SK-N-DZ (cell line): ENCODE measurements around the gene SNAPC1.
"Not testable (repeated sequence)": the region's sequence is repeated elsewhere in the genome, so short reads cannot be mapped to it uniquely, and the experiment has no call there.

Experiments used
- DNase-seq: peaks from one replicate; pipeline ENCODE4 v3.0.0-alpha.2; 2015; ENCODE audit warnings: low spot score

SNAPC1 gene

GRCh38 chr14:61749264-61749663, 13.0 kb upstream of the SNAPC1 start:
- DNase-seq, result no peak

DNA sequence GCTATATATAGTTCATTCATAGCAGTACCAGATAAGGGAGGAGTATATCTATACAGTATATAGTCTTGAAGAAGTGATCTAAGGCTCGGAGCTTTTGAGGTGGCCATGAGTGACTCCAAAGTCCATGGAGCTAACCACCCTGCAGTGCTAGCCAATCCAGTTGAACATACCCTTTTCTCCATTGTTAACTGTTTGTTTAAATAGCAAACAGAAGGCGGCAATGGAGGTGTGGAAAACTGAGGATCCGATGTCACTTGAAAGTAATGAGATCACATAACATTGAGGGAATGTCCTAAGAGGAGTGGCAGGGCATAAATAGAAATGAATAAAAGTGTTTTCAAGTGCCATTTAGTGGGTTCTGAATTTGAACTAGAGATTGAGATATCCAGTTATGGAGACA, 12.4 kb upstream of the SNAPC1 start:
- DNase-seq, result no peak

DNA sequence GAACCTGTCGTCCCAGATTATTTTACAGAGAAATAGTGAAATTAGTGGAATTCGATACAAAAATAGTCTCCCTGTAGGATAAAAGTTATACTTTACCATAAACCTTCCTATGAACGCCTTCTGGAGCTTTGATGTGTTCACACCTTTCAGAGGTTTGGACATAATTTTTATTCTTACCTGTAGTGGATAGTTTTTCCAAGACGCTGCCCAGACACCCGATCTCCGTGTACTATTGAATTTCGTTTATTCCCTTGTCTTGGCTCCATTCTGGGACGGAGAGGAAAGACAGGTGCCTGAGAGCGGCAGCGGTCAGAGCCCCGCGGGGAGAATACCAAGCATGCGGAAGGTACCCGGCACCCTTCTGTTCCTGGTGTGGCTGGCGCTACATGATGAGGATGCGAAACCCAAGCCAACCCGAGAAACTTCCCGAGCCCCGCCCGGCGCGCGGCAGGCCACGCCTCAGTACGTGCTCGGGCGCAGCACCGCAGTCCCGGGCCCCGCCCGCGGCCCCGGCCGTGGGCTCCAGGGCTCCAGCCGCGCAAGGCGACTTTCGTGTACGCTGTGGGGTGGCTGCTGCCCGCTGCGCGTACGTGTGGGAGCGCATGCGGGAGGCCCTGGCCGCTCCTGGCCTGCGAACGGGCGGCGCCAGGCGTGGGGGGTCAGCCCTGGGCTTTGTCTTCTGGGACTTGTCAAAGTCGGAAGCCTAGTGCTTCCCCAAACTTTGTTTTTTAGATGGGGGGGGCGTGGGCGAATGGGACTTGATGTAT, 11.3 kb upstream of the SNAPC1 start:
- DNase-seq, result no peak

GRCh38 chr14:61751475-61751989, 10.7 kb upstream of the SNAPC1 start:
- no peak for DNase-seq

DNA sequence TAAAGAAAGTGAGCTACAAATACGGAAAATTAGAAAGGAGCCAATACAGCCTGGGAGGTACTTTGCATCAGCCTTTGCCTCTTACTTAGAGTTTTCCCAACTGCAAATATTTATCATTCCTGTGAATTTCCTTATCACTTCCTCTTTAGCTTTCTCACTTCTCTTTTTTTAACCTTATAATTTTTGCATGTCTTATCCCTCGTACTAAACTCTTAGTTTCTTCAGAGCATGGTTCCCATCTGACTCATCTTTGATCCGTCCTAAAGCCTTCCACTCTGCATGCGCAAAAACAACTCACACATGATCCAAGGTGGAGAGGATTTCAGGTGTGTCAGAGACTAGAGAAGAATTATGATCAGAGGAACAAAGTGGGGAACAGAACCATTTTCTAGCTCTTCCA, 9.6 kb upstream of the SNAPC1 start:
- no peak for DNase-seq

- DNase-seq, result no peak
Measured at GRCh38 chr14:61753631-61754030, 8.6 kb upstream of the SNAPC1 start.

DNA sequence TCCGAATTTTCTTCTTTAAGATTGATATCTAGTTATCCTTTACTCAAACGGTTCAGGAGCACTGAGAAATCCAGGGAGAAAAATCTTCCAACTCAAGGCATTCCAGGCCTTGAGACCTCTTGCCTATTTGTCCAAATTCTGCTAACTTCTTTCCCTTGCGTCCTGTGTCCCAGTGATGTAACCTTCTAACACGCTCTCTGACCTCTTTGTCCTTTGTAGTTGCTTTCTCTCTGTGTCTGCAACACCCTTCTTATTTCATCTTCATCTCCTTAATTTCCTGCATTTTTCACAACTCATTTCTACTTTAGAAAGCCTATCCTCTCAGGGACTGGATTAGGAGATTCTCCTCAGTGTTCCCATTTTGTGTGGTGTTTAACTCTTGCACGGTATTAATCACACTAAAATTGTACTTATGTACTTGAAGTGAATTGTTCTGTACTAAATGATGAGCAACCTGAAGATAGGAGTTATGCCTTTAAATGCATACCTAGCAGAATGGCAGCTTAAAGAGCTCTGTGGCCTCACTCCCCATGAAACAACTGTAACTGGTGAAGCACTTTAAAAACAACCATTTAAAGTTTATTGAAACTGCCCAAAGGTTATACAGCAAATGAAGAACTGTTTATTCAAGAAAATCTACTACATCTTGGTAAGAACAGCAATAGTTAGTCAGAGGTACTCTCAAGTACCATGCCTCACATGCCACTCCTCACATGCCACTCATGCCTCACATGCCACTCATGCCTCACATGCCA, 7.4 kb upstream of the SNAPC1 start:
- DNase-seq, result no peak

DNA sequence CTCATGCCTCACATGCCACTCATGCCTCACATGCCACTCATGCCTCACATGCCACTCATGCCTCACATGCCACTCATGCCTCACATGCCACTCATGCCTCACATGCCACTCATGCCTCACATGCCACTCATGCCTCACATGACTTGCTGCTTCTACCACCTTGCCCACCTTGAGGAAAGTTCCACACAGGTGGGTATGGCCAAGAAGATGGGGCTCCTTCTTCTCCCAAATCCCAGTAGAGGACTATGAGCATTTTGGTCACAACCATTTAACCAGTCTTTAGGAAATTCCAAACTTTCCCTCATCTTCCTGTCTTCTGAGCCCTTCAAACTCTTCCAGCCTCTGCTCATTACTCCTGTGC, 6.9 kb upstream of the SNAPC1 start:
- not testable (repeated sequence) for DNase-seq

- no peak for DNase-seq
Measured at GRCh38 chr14:61756135-61756534, 6.1 kb upstream of the SNAPC1 start.

- no peak for DNase-seq
Measured at GRCh38 chr14:61759878-61760277, 2.3 kb upstream of the SNAPC1 start.

DNA sequence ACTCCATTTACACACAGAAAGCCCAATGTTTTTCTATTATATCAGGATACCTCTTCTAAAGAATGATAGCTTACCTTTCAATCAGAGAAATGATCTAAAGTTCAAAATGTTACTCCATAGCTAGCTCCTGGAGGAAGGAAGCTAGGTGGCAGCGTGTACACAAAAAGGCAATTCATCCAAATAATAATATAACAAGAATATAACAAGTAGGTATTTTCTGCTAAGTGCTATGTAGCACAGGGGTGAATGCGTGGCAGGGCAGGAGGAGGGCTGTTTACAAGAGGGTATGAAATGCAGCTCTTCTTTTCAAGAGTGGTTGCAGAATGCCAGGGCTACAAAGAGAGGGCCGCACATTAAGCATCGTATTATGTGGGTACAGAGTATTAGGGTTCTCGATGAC, 663 bp upstream of the SNAPC1 start:
- no peak for DNase-seq

GRCh38 chr14:61764342-61765122, 2.3 kb downstream of the SNAPC1 start:
- DNase-seq, result no peak

GRCh38 chr14:61765225-61765943, 3.2 kb downstream of the SNAPC1 start:
- DNase-seq, result no peak

GRCh38 chr14:61766151-61766550, 3.9 kb downstream of the SNAPC1 start:
- no peak for DNase-seq

DNA sequence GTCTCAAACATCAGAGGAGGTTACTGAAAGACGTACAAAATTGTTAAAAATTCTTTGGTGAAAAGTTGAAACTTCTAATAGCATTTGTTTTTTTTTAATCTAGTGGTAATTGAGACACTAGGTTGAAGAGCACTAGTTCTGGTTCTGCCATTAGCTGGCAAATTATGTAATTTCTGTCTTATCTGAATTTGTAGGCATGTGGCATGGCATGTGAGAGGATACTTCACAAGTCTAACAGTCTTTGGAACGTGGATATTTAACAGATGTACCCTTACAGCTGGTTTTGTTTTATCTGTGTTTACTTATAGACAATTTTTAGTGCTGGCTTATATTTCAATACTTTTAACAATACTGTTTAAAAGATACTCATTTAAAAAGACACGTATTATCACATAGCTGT, 6.0 kb downstream of the SNAPC1 start:
- no peak for DNase-seq

- DNase-seq, result no peak
Measured at GRCh38 chr14:61769893-61770292, 7.7 kb downstream of the SNAPC1 start.

- DNase-seq, result no peak
Measured at GRCh38 chr14:61774861-61775260, 12.6 kb downstream of the SNAPC1 start.

- DNase-seq, result no peak
Measured at GRCh38 chr14:61780125-61780524, 17.9 kb downstream of the SNAPC1 start.

GRCh38 chr14:61797309-61797708, 35.1 kb downstream of the SNAPC1 start:
- DNase-seq, result no peak

- DNase-seq, result no peak
Measured at GRCh38 chr14:61802010-61802568, 39.9 kb downstream of the SNAPC1 start.

DNA sequence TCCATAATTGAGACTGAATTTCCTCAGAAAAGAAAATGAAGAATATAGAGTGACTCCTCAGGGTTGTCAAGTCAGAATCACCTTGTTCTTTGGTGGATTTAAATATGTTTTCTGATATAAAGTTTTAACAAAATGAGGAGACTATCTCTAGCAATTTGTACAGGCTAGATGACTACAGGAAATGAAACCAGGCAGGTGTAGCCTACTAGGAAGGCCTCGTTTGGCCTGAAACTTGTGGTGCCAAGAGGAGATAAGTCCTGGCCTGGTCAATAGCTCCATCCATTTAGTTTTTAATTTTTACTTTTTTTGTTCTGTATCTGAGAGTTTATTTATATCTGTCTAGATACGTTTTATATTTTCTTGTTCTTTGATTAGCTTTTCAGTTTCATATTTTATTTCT, 41.5 kb downstream of the SNAPC1 start:
- no peak for DNase-seq
